Transverse colon (tissue), 3 donors: ENCODE results near the gene FAHD1.

ENCODE experiments used
- POLR2A ChIP-seq: fragments of 450-650 bp; IDR thresholded peaks from one replicate; pipeline ENCODE4 v1.6.1; 2016; ENCODE audit warnings: antibody characterized with exemption, mild to moderate bottlenecking, moderate library complexity
- POLR2AphosphoS5 ChIP-seq, 3 donors: sonication (generic); formaldehyde crosslinking; IDR thresholded peaks; one replicate each; pipeline ENCODE4 v1.6.1; 2016; ENCODE audit warnings: antibody characterized with exemption in 3 of 3

DNA sequence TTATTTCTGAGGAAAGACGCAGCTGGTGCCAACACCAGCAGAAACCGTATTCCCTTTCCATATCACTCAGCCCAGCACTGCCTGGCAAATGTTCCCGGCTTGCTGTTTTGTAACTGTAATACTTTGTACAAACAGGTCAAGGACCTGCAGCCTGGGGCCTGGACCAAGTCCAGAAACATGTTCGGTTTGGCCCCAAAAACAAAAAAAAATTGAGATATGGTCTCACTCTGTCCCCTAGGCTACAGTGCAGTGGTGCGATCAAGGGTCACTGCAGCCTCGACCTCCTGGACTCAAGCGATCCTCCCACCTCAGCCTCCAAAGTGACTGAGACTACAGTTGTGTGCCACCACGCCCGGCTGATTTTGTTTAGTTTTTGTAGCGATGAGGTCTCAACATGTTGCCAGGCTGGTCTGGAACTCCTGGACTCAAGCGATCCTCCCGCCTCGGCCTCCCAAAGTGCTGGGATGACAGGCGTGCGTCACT is 1.6 kb upstream of the FAHD1 start:
- TF ChIP-seq POLR2AphosphoS5 (IDR thresholded peaks at IDR 0.05) (no peak), POLR2A (no peak)
